Ecto neural progenitor cell (in vitro differentiated cells): ENCODE data around the gene ADGRF4.

Experiments
- DNase-seq: peaks from one replicate; pipeline ENCODE4 v3.0.0-alpha.2; 2018; ENCODE audit warnings: low spot score

Gene ADGRF4

DNA sequence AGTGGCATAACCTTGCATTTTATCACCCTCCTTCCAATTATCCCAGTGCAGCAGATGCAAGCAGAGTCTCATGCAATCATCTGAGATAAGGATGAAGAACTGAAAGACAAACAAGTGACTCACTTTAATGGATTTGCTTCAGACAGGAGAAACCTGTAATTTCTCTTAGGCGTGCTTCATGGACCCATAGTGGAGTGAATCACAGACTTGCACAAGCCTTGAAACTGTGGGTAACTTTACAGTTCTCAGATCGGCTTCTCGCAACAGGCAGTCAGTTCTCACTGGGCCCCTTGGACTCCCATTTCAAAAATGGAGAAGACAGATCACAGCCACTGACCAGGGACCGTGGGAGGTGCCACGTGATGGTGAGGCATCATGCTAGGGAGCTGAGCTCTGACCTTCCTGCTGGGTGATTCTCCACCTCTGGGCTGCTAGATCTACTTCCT, at the start of gene ADGRF4:
Gene ADGRF4, plus strand, starts transcription at position 239 of the 446 bp plus-strand sequence. CDS start 8,666 bp downstream, outside the sequence.
- DNase-seq, result no peak

- no peak for DNase-seq
These were observed 47.6 kb upstream of the ADGRF4 start for GRCh38 chr6:47650553-47651432.

DNA sequence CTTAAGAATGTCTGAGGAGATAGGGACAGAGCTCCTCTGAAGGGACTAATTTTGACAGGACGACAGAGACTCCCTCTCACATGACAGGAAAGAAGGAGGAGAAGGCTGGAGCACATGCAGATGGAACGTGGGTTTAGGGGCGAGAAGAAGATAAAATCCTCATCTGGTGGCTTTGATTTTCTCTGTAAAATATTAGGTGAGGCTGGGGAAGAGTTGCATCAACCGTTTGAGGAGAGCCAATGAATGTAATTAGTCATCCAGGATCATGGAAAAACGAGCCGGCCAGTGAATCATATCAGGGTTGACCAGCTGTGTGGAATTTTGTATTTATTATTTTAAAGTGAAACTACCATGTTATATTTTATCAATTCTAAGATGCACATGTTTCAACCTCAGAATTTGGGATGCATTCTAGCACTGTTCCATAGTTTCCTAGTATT, 46.9 kb upstream of the ADGRF4 start:
- DNase-seq, result no peak

GRCh38 chr6:47653706-47654105, 44.7 kb upstream of the ADGRF4 start:
- DNase-seq, result no peak

DNA sequence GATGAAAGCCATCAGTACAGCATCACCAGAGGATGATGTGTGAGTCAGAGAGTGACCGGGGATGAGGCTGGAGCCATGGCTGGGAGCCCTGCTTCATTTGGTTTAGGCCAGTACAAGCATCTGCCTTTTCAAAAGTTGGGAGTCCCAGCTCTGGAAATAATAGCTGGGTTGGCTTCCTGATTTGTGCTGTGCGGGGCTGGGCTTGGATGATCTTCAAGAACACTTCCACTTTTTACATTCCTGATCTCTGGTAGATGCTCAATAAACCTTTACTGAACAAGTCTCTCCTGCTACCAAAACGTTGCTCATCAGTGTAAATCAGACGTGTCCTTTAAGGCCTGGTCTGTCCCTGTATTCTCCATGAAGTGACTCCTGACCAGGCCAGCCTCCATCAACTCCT, 44.1 kb upstream of the ADGRF4 start:
- no peak for DNase-seq

- no peak for DNase-seq
These were observed 42.4 kb upstream of the ADGRF4 start for GRCh38 chr6:47655719-47656595.

GRCh38 chr6:47661960-47662359, 36.4 kb upstream of the ADGRF4 start:
- DNase-seq, result no peak

GRCh38 chr6:47663462-47664216, 34.7 kb upstream of the ADGRF4 start:
- DNase-seq, result no peak

DNA sequence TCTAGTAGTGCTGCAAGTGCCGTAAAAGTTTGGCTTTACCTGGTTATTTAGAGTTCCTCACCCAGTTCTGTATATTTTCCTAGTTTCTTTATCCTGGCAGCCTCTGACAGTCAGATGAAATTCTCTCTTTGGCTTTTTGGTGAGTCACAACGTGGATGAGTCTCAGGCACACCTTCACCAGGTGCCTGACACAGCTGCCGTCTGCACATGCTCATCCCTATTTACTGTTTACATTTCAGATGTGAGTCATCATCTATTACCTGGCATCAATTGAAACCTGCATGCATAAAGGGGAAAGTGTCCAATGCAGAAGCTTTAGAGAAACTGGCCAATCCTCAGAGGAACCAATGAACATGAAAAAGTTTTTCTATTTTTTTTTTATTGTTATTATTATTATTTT, 33.3 kb upstream of the ADGRF4 start:
- DNase-seq, result no peak

DNA sequence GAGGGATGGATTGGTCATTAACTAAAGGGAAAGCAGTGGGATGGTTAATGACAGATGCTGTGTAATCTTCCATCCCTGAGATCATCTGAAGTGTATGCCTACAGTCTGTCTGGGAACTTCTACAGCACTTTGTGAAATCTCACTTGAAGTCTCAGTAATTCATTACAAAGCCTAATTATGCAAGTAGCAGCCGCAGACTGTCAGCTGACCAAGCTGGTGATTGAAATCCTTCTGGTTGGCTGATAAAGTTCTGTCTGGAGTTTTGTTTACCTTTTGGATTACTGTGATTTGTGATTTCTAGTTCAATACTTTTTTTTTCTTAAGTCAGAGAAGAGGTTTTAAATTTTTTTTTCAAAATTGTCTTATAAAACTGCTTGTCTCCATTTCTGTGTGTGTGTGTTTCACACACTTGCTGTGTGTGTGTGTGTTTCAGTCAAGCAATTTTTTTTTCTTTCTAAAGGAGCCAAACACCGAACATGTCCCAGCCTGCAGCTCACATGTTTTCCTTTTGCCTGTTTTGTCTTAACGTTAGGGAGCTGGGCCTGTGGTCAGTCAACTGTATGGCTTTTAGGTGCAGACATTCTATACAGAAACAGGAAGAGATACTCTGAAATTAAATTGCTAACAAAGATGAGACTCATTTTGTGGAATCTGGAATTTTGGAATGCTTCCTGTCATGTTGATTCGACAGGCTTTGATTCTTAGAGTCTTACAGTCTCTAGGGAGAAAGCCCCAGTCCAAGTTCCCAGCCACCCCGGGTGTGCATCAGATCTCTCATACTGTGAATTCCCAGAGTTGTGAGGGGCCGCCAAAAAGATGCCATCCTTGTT, 28.5 kb upstream of the ADGRF4 start:
- peak; percentile 55 for DNase-seq

GRCh38 chr6:47670851-47671250, 27.5 kb upstream of the ADGRF4 start:
- no peak for DNase-seq

DNA sequence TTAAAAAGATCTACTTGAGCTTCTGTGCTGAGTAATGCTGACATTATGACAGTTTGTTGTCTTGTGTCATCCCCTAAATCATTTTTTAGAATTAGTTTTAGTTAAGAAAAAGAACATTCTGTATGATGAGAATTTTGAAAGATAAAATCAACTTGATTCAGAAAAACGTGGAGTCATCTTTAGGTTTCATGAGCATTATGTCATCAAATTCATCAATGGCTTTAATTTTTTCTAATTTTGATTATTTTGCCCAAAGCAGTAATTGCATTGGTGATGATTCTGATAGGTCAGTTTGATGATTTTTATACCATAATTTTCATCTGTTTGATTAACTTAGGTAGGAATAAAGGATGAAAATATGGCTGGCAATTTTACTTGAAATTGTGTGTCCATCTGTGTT, 26.6 kb upstream of the ADGRF4 start:
- no peak for DNase-seq

GRCh38 chr6:47672816-47673215, 25.6 kb upstream of the ADGRF4 start:
- DNase-seq, result no peak

DNA sequence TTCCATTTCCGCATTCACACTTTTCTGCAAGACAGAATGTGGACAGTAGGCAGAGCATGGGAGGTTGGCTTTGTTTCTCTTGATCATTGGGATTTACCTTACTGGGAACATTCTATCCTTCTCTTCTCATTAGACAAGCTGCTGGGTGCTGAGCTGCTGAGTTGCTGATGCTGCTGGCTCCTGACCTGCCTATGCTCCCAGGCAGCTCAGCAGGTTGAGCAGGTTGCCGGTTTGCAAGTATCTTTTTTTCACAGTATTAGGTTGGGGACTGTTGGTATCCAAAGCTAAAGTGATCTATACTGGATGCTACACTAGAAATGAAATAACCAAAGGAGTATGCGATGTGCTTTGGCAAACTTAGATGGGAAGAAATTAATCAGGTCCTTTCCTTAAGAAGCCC, 23.7 kb upstream of the ADGRF4 start:
- DNase-seq, result no peak

GRCh38 chr6:47677381-47678100, 20.8 kb upstream of the ADGRF4 start:
- no peak for DNase-seq

- no peak for DNase-seq
These were observed 19.6 kb upstream of the ADGRF4 start for GRCh38 chr6:47678739-47679138.

DNA sequence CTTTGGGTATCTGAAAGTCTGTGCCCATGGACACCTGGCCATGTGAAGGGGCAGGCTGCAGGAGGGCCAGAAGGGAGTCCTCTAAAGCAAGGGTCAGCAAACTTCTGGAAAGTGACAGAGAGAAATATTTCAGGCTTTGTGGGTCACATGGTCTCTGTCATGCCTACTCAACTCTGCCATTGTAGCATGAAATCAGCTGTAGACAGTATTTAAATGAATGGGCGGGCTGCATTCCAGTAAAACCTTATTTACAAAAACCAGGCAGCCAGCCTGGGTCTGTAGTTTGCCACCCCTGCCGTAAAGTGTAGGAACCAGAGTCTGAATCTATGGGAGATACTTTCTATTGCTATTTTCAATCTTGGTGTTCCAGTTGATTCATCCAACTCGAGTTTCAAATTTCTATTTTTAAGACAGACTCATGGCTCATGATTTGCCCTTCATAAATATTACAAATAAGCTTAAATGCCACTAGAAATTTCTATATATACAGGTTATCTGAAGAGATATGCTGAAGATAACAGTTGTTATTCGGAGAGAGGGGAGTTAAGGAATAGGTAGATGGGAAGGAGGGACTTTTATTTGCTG, 19.0 kb upstream of the ADGRF4 start:
- DNase-seq, result no peak

- DNase-seq, result no peak
These were observed 18.3 kb upstream of the ADGRF4 start for GRCh38 chr6:47680051-47680450.

GRCh38 chr6:47680724-47681123, 17.7 kb upstream of the ADGRF4 start:
- DNase-seq, result no peak
